Testis (tissue), 2 donors: Measurements from ENCODE around the gene CAMTA1.

Experiments
- POLR2A ChIP-seq: fragments of 450-650 bp; IDR thresholded peaks from one replicate; pipeline ENCODE4 v1.6.1; 2017; ENCODE audit warnings: antibody characterized with exemption, mild to moderate bottlenecking, moderate library complexity
- TF ChIP-seq, protein P1 (sequence below), 3 experiments: fragments of 450-650 bp in 2 of 3; fragments of 200-600 bp in 1 of 3; sonication (generic) in 1 of 3; IDR thresholded peaks; one replicate each; pipeline ENCODE4 v1.5.1; 2016 to 2019; ENCODE audit warnings: antibody characterized with exemption in 3 of 3, mild to moderate bottlenecking in 2 of 3, moderate library complexity in 1 of 3

DNA sequence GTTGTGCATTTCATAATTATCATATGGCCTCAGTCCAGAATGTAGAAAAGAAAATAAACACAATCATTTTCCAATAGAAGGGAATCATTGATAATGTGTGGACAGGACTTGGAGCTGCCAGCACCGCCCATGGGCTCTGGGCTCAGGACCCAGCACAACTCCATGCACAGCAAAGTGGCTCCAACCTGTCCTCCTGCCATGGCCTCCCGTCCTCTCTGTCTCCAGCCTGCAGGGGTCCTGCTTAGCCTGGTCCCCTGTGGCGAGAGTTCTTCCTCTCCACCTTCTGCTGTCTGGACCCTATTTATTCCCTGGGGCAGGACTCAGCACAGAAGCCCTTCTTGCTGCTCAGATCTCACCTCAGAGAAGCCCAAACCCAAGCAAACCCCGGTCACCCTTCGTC lies 154.1 kb downstream of the CAMTA1 start:
- TF ChIP-seq, protein P1, sequence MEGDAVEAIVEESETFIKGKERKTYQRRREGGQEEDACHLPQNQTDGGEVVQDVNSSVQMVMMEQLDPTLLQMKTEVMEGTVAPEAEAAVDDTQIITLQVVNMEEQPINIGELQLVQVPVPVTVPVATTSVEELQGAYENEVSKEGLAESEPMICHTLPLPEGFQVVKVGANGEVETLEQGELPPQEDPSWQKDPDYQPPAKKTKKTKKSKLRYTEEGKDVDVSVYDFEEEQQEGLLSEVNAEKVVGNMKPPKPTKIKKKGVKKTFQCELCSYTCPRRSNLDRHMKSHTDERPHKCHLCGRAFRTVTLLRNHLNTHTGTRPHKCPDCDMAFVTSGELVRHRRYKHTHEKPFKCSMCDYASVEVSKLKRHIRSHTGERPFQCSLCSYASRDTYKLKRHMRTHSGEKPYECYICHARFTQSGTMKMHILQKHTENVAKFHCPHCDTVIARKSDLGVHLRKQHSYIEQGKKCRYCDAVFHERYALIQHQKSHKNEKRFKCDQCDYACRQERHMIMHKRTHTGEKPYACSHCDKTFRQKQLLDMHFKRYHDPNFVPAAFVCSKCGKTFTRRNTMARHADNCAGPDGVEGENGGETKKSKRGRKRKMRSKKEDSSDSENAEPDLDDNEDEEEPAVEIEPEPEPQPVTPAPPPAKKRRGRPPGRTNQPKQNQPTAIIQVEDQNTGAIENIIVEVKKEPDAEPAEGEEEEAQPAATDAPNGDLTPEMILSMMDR (IDR thresholded peaks at IDR 0.05), result no peak
- no peak for TF ChIP-seq POLR2A
